HS-27A (cell line): ENCODE measurements around the gene DHRS12.

Experiments
- DNase-seq: peaks from one replicate; pipeline ENCODE4 v3.0.0-alpha.2; 2012; ENCODE audit warnings: low read depth, missing footprints

DHRS12 gene

DNA sequence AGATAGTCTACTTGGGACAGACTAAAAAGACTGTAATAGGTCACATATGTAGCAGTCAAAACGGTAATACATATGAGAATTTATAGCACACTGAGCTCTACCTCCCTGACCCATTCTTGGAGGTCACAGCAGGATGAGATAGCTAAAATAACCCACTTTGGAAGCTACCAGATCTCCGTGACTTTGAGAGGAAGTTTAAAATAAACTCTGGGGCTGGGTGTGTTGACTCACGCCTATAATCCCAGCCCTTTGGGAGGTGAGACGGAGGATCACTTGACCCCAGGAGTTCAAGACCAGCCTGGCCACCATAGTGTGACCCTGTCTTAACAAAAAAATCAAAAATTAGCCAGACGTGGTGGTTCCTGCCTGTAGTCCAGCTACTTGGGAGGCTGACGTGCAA is 45.3 kb downstream of the DHRS12 start:
- no peak for DNase-seq

GRCh38 chr13:51756651-51757050 is 47.3 kb downstream of the DHRS12 start:
- DNase-seq, result no peak

DNA sequence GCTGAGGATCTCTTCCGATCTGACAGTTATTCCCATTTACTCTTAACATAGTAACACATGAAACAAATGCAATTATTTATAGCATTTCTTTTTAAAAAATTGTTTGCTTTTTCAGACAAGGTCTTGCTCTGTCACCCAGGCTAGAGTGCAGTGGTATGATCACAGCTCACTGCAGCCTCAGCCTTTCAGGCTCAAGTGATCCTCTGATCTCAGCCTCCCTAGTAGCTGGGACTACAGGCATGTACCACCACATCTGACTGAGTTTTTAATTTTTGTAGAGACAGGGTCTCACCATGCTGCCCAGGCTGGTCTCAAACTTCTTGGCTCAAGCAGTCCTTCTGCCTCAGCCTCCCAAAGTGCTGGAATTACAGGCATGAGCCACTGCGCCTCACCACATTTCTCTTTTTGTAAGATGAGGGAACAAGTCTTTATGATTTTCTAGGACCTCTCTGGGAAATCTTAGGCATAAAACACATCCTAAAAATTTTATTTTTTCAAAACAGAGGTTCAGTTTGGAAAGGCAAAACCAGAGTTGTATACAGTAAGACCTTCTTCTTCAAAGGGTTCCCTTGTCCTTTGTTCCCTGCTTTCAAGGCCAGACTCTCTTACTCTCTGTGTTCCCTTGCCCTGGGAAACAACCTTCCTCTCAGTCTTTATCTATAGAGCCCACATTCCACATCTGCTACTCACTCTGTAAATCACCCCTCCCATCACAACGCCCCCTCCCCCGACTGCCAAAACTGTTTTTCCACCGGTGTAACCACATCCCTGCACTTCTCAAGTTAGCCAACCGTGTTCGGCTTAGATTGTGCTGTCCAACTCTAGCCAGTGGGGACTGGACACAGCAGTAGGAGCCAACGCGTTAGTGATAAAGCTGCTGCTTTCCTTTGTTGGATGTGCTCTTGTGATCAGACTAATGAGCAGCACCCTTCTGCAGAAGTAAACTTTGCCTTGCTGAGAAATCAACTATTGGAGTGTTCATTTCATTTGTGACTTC is 56.2 kb downstream of the DHRS12 start:
- DNase-seq, result no peak

- DNase-seq, result no peak
Measured at GRCh38 chr13:51746802-51747201, 57.2 kb downstream of the DHRS12 start.

DNA sequence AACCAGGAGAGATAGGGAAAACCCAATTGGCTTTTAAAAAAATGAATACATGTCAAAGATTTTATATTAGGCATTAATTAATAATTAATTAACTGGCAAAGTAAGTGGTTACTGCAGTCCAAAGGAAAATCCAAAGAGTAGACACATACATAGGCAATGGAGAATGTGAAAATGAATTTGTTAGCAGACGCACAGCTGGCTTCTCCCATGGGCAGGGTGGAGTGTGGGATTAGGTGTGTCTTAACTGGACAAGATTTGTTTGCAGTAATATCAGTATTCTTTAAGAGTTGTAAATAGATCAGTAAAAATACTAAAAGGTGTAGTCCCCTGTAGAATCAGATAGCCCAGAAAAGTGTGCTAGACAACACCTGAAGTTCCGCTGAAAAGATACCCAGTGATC is 58.7 kb downstream of the DHRS12 start:
- DNase-seq, result no peak

DNA sequence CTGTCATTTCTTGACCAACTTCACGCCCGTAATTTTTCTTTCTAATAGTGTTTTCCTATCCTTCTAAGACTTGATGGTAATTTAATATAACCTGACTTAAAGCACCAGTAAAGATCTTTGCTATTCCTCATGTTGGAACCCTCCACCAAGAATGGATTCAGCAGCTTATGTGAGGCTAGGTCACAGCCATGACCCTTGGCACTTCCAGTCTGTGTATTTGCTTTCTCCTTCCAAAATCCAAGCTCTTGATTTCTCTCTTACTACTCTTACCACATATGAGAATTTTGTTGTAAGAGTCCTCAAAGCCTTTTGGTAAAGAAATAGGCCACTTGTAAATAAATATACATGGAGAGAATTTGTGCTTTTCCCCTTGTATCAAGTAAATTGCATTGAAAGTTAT is 61.4 kb downstream of the DHRS12 start:
- DNase-seq, result no peak

DNA sequence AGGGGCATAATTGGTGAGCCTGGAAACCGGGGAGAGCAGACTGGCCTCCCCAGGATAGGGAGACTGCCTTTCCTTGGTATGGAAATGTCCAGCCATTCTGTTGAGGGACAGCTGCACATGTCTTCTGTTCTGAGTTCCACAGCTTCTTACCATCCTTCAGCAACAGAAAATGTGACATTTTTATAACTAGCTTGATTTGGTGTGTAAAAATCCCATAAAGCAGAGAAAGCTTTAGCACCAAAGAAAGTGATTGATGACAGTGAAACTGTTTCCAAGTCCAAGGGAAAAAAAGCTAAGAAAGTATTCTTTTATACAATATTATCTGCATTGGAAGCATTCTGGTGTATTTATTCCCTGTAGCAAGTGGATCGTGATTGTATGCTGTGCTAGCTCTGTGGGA is 61.9 kb downstream of the DHRS12 start:
- no peak for DNase-seq

GRCh38 chr13:51740698-51741097 is 63.3 kb downstream of the DHRS12 start:
- DNase-seq, result no peak

DNA sequence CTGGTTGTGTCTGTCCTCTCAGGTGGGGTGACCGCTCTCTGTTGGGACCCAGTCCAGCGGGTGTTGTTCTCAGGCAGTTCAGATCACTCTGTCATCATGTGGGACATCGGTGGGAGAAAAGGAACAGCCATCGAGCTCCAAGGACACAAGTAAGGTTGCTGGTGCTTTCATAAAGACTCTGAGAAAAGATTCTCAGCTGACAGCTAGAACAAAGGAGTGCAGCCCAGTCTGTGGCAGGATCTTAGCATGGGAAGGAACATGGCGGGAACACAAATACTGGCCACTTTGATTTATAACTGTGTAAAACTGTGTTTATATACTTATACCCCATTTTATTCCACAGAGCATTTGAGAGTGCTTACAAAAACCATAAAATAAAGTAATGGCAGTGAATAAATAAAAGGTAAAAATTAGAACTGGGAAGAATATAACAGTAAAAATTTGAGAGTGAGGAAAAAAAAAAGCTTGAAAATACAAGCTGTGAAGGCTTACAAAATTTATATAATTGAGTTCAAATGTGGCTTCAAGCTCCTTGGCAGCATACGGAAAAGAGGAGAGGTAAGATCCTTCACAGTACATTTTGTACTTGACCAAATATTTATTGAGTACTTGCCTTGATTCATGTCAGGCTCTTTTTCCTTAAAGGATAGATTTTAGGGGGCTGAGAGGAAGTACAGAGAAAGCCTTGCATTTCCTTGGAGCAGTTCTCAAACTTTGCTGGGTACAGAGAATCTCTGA is 64.8 kb downstream of the DHRS12 start:
- DNase-seq, result no peak

GRCh38 chr13:51738226-51738905 is 65.6 kb downstream of the DHRS12 start:
- no peak for DNase-seq

DNA sequence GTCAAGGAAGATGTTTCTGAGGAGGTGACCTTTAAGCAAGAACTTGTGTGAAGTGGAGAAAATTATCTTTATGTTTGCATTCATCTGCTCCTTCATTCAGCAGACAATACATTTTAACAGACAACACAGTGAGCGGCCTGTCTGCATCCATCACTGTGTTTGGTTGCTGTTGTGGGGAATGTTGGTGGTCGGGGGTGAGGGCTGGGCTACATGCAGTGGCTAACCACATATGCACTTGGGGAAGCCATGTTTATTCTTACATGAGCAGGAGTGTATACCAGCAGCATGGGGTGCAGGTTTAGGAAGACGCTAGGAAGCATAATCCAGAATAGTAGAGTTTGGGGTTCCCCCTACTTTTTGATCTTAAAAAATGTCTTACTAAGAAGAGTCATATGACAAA is 66.4 kb downstream of the DHRS12 start:
- no peak for DNase-seq

- no peak for DNase-seq
Measured at GRCh38 chr13:51734786-51735185, 69.2 kb downstream of the DHRS12 start.

- no peak for DNase-seq
Measured at GRCh38 chr13:51733374-51734298, 70.3 kb downstream of the DHRS12 start.

DNA sequence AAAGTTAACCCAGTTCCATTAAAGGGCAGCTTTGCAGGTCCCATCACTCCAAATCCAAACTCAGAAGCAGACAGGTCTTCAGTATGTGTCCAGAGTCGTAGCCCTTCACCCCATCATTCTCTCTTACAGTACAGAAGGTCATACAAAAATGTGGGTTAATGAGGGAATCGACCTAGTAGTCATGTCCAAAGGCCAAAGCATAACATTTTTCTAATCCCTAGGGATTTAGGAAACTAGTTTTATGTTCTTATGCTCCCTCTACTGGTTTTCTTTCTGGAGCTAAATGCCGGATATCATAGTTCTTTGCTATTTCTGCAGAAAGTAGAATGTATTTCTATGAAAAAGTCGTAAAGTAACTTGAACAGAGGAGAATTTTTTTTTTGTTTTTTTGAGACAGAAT is 72.2 kb downstream of the DHRS12 start:
- DNase-seq, result no peak

DNA sequence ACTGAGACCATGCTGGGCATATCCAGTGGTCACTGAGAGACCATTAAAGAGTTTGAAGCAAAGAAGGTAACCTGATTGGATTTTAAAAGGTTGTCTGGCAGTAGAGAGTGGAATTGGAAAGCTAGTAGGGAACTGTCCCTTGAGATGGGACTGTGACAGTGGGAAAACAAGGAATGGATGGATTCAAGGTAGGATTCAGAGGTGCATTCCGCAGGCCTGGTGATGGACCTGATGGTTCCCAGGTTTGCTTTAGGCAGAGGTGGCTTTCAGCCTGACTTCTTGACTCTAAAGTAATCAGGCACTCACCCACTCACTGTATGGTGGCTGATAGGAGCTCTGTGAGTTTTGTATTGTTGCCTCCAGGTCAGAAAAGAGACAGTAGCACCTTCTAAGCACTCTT is 73.0 kb downstream of the DHRS12 start:
- no peak for DNase-seq

DNA sequence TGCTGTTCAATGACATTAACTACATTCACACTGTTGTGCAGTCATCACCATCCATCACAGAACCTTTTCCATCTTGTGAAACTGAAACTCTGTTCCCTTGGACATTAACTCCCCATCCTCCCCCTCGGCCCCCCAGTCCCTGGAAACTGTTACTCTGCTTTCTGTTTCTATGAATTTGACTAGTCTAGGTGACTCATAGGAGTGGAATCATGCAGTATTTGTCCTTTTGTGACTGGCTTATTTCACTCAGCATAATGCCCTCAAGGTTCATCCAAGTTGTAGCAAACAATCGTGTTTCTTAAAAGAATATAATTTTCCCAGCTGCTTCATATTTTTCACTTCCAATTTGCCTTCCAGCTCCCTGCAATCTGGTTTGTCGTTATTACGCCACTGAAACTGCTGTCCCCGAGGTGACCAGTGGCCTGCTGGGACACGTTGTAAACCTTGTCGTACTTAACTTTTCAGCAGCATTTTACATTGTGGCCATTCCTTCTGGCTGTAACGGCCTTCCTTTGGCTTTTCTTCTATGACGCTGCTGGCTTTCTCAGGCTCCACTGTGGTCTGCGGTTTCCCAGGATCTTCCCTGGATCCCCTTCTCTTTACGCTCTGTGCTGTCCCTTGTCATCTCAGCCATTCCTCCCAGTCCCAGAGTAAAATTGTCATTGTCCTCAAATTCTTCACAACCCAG is 74.0 kb downstream of the DHRS12 start:
- DNase-seq, result no peak

- DNase-seq, result no peak
Measured at GRCh38 chr13:51728972-51729371, 75.0 kb downstream of the DHRS12 start.

GRCh38 chr13:51728275-51728673 is 75.7 kb downstream of the DHRS12 start:
- DNase-seq, result no peak

DNA sequence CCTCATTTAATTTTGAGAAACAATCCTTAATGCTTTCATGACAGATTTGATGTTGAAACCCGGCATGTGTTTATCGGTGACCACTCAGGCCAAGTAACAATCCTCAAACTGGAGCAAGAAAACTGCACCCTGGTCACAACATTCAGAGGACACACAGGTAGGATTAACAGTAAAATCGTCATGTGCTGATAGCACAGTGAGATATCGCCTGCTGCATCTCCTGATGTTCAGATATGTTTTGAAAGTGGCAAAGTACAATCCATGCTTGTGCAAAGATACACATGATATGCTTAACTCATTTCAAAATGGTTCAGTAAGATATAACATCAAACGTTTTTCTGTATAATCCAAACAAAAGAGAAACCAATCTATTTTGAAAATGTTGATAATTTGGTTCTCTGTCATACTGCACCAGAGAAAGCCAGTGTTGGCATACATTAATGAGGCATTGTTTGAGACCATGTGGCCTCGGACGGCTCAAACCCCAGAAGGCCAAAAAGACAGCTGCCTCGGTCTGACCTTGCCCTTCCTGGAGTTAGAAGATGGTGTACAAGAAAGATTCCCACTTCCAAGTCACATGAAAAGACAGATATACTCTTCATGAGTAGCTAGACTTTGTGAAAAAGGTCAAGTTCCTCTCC is 76.2 kb downstream of the DHRS12 start:
- DNase-seq, result no peak

DNA sequence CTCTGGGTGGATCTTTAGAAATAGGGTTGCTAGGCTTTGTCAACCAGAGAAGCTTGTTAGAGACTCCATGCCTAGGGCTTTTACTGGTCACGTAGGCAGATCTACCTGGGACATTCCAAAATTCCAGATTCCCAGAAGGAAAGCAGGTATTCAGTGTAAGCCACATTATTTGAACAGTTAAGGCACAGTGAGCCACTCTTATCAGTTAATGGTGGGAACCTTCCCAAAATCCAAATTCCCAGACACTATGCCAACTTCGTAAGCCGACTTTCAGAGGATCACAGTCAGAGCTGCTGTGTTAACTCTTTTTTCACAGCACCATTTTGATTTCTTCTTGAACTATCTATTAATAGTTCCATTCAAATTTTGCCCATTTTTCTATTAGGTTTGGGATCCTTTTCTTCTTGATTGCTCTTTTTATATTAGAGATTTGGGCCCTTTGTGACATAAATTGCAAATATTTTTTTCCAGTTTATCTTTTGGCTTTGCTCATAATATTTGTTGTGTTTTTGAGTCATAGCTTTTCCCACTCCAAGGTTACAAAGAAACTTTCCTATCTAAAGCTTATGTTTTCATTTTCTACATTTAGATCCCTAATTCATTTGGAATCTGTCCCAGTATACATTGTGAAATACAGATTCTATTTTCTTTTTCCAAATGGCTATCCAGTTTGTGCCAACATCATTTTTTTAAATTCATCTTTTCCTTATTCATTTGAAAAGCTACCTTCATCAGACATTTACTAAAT is 77.3 kb downstream of the DHRS12 start:
- DNase-seq, result no peak
